HG02943 (cell line): ENCODE results near the gene CD300LD.

Experiments
- ATAC-seq: cut with Tn5 transposase; IDR thresholded peaks from one replicate; pipeline ENCODE4 v1.9.1; 2021; ENCODE audit warnings: mild to moderate bottlenecking, low read depth, moderate library complexity; ENCODE audit not compliant: unreplicated experiment

Gene CD300LD

GRCh38 chr17:74547264-74547663 lies 44.8 kb downstream of the CD300LD start:
- ATAC-seq: no peak

- ATAC-seq: no peak
Observed at GRCh38 chr17:74546586-74546985, 45.5 kb downstream of the CD300LD start.

GRCh38 chr17:74545843-74546230 lies 46.2 kb downstream of the CD300LD start, which contains the start of gene CD300C:
Gene CD300C (minus strand): TSS chr17:74546115. CDS start chr17:74545782, 333 bp downstream.
- ATAC-seq: no peak

- ATAC-seq: no peak
Observed at GRCh38 chr17:74544991-74545842, 46.9 kb downstream of the CD300LD start.

- no peak for ATAC-seq
Observed at GRCh38 chr17:74543891-74544760, 48.0 kb downstream of the CD300LD start.

- no peak for ATAC-seq
Observed at GRCh38 chr17:74543406-74543805, 48.7 kb downstream of the CD300LD start.

GRCh38 chr17:74542727-74543383 lies 49.2 kb downstream of the CD300LD start:
- ATAC-seq: no peak

- no peak for ATAC-seq
Observed at GRCh38 chr17:74542166-74542565, 49.9 kb downstream of the CD300LD start.

- no peak for ATAC-seq
Observed at GRCh38 chr17:74541176-74542111, 50.6 kb downstream of the CD300LD start.

GRCh38 chr17:74539281-74539820 lies 52.7 kb downstream of the CD300LD start:
- no peak for ATAC-seq

- no peak for ATAC-seq
Observed at GRCh38 chr17:74536890-74537289, 55.2 kb downstream of the CD300LD start.

GRCh38 chr17:74532115-74532514 lies 60.0 kb downstream of the CD300LD start:
- ATAC-seq: no peak

GRCh38 chr17:74531231-74531761 lies 60.8 kb downstream of the CD300LD start, which contains the start of gene CD300LB:
Gene CD300LB (minus strand): TSS chr17:74531475. CDS start chr17:74531350, 125 bp downstream.
- ATAC-seq: no peak

- ATAC-seq: no peak
Observed at GRCh38 chr17:74530831-74531150, 61.3 kb downstream of the CD300LD start.
